SW480 (cell line): Measurements from ENCODE around the gene WDFY3.

ENCODE experiments used
- DNase-seq: peaks from one replicate; pipeline ENCODE4 v3.0.0-alpha.2; 2016; ENCODE audit warnings: low spot score

Gene WDFY3

DNA sequence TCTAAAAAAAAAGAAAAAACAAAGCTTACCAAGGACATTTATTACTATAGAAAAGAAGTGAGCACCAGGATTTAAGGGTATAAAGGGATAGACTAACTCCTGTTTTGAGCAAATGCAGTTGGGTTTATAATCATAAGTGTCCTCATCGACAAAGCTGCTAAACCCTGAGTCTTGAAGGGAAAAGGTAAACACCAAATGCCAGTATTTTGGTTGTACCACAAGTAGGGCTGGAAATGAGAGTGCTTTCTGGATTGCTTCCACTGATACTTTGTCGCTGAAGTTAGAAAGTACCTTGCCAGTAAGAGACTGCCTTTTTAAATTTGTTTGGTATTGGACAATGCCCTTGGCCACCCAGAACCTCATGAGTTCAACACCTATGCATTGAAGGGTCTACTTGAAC is 53.7 kb downstream of the WDFY3 start:
- DNase-seq: no peak

GRCh38 chr4:84908876-84909275 is 57.6 kb downstream of the WDFY3 start:
- no peak for DNase-seq

GRCh38 chr4:84907145-84907544 is 59.3 kb downstream of the WDFY3 start:
- no peak for DNase-seq

DNA sequence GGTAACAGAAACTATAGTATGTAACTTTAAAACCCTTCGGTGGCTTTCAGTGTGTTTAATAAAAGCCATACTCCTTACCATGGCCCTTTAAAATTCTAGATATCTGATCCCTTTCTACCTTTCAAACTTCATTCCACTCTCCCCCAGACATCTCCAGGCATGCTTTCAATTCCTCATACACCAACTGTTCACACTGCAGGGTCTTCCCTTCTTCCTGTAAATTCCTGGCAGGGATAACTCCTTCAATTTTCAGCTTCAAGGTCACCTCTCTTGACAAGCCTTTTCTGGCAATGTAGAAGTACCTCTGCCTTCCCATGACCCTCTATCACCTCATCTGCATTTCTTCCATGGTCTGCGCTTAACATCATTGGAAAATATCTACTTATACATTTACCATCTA is 60.8 kb downstream of the WDFY3 start:
- no peak for DNase-seq

DNA sequence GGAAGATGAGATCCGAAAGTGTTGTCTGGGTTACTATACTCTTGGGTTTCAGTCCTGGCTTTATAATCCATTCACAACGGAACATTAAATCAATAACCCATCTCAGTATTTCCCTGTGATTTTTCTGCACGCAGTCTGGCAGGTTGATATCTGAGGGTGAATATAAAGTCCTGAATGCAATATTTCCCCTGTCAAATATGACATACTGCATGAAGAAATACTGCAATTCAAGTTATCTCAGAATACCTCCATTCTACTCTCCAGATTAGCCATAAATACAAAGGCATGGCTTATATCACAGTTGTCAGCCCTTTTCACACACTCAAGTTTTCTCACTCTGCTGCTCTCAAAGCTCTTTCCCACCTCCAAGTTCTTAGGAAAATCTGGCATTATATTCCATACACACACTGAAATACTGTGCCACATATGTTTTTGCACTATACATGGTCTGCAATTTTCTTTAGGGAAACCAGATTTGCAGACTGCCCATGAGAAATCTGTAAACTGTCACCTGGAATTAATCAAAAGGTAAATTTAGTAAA is 64.7 kb downstream of the WDFY3 start:
- no peak for DNase-seq

DNA sequence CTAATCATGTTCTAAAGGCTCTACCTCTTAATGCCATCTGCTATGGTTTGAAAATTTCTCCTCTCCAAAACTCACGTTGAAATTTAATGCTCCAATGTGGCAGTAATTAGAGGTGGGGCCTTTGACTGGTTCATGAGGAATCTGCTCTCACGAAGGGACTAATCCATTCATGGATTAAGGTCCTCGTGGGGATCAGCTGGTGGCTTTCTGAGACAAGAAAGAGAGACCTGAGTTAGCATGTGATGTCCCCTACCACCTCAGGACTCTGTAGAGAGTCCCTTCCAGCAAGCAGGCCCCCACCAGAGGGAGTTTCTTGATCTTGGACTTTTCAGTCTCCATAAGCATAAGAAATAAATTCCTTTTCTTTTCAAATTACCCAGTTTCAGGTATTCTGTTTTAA is 65.3 kb downstream of the WDFY3 start:
- DNase-seq: no peak

GRCh38 chr4:84899616-84900015 is 66.9 kb downstream of the WDFY3 start:
- no peak for DNase-seq

DNA sequence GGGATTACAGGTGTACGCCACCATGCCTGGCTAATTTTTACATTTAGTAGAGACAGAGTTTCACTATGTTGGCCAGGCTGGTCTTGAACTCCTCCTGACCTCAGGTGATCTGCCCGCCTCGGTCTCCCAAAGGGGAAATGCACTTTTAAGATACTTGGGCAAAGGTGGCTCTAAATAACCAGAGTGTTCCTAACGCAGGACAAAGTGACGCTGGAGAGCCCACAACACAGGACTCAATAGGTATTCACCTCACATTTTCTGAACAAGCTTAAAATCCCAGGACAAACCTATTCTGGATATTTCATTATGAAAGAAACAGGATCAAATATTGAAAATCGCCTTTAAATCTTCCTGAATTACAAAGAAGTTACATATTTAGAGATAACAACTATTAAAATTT is 69.0 kb downstream of the WDFY3 start:
- no peak for DNase-seq

DNA sequence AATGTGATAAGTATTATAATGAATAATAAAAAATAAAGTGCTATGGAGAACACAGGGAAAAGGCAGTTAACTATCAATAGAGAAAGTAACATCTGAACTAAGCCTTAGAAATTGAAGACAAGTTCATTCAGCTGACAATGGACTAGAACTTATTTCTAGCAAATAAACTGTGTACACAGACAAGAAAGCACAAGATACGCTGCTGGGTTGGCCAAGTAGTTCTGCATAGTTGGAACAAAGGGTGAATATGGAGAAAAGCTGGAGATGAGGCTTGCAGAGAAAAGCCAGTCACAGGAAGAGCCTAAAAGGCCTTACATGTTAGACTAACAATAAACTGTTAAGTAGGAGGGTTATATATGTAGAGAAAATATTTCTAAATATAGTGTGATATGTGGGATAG is 71.2 kb downstream of the WDFY3 start:
- no peak for DNase-seq

DNA sequence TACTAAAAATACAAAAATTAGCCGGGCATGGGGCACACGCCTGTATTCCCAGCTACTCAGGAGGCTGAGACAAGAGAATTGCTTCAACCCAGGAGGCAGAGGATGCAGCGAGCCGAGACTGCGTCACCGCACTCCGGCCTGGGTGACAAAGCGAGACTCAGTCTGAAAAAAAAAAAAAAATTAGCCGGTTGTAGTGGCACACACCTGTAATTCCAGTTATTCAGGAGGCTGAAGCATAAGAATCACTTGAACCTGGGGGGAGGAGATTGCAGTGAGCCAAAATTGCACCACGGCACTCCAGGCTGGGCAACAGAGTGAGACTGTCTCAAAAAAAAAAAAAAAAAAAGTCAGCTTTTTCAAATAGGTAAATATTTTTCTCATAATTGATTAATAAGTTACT is 71.9 kb downstream of the WDFY3 start:
- no peak for DNase-seq

DNA sequence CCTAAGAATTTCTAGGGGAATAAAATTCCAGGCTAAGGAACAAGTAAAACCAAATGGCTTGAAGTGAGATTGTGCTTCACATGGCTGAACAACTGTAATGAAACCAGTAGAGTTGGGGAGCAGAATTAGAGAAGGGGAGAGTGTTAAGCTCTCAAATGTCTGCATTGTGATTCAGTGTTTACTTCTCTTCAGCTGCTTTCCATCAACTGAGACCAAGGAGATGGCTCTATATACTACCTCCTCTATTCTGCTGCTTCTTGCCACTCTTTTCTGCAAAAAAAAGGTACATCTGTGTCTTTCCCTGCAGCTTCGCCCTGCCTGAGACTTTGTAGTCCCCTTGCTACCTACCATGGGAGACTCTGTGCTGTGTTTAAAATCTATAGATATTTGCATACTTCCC is 73.5 kb downstream of the WDFY3 start:
- no peak for DNase-seq

- DNase-seq: no peak
These were observed 78.7 kb downstream of the WDFY3 start for GRCh38 chr4:84887824-84888223.

- no peak for DNase-seq
These were observed 86.8 kb downstream of the WDFY3 start for GRCh38 chr4:84879651-84880200.

- no peak for DNase-seq
These were observed 87.9 kb downstream of the WDFY3 start for GRCh38 chr4:84878546-84878945.

DNA sequence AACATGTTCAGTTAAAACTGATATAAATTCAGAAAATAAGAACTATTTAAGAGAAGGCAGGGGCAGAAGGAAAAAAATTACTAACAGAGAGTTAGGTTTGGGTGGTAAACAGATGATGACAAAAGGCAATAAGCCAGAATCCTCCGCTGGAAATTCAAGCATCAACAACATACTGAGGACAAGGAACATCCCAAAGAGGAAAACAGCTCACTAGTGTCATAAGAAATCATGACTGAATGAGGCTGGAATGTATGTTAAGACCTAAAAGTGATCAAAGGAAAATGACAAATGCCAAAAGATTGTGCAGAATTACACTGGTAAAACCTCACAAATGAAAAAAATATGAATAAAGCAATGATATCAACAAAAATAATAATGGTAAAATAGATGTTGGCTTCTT is 88.4 kb downstream of the WDFY3 start:
- no peak for DNase-seq

DNA sequence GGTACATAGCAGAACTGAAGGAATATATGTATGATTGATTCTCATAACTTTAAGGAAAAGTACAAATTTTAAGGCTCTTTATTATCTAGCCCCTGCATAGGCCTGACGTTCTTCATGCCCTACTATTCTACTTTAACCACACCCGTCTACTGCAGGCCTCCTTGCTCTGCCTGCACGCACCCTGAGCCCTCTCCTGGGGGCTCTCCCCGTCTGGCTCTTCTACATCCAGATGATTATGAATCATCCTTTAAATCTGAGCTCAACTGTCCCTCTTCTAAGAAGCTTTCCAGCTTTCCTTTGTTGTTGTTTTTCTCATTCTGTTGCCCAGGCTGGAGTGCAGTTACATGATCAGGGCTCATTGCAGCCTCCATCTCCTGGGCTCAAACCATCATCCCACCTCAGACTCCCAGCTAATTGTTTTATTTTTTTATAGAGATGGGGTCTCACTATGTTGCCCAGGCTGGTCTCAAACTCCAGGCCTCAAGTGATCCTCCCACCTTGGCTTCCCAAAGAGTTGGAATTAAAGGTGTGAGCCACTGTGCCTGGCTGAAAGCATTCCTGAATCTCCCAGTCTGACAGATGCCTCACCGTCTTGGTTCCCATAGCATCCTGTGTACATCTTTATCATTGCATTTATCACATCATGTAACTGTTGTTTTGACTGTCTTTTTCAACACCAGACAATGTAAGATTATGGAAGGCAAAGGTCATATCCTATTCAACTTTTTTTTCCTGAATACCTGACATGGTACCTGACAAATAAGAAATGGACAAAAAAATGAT is 89.2 kb downstream of the WDFY3 start:
- no peak for DNase-seq

GRCh38 chr4:84875636-84876371 is 90.7 kb downstream of the WDFY3 start:
- no peak for DNase-seq

GRCh38 chr4:84874619-84875018 is 91.9 kb downstream of the WDFY3 start:
- no peak for DNase-seq

DNA sequence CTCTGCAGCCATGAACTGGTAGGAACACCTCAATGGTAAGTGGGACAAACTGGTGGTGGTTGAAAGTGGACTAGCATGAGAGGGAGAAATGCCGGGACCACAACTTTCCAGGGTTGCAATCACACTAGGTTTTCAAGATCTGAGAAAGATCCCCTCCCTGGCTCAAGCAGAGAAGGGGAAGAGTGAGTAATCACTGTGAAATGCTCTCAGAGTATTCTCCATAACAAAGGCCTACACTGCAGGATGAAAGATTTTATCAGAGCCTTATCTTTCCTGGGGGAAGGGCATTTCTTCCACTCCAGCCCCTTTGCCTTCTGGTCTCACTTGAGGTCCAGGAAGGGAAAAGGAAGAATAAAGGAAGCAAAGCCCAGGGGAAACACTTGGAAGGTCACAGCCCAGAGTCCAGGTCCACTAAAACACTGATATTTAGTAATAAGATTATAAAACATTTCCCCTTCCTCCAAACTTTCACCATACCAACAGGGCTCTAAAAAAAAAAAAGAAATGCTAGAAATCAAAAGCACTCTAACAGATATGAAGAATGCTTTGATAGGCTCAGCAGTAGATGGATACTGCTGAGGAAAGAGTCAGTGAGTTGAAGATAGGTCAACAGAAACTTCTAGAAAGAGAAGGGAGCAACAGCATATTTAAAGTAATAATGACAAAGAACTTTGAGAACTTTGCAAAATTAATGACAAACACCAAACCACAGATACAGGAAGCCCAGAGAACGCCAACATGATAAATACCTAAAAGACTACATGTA is 95.9 kb downstream of the WDFY3 start:
- DNase-seq: no peak

- no peak for DNase-seq
These were observed 100.2 kb downstream of the WDFY3 start for GRCh38 chr4:84866295-84866694.

DNA sequence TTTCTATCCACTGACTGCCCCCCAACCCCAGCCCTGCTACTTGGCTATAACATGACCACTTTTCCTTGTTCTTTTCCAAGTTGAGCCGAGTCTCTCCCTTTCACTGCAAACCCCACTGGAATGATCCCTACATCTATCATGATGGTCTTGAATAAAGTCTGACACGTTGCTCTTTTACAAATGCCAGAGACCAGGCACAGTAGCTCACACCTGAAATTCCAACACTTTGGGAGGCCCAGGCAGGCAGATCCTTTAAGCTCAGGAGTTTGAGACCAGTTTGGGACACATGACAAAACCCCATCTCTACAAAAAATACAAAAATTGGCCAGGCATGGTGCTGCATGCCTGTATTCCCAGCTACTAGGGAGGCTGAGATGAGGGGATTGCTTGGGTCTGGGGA is 100.9 kb downstream of the WDFY3 start:
- no peak for DNase-seq

- DNase-seq: no peak
These were observed 104.4 kb downstream of the WDFY3 start for GRCh38 chr4:84862064-84862463.
